ENCODE results near the gene CENPS. TPM values are rescaled to one million over a fixed set of nuclear protein-coding genes. Genes with fewer than 3 reads are reported as not detected.
A peak's percentile ranks its signal among the peaks of the same experiment; 100 is the strongest.

CENPS gene
- total RNA-seq, 1 experiment from 2014 or later, result 16.3 TPM

DNA sequence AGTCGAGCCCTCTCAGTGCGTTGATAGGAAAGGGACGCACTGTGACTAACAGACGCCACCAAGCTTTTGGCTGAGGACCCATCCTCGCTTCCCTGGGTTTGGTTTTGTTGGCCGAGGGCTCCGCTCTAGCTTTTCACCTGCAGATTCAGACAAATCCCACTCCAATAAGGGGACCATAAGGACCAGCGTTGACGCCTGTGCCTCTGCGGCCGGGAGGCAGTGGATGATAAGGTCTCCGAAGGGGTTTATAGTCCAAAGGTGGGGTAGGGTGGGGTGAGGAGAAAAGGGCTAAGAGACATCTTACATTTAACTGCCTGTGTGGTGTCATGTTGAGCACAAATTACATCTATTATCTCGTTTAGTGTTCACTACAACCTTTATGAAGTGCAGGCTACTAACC, 45.3 kb downstream of the CENPS start:
- peaks cover 70% of the 10 kb centered on the region for H3K79me2 ChIP-seq (ENCODE audit: low read length)
- ChIA-PET POLR2A (ENCODE audit: unreplicated experiment) (interaction anchor here (0.6 kb wide), 1 partner anchor 482 kb away, joined by 18 read pairs; no protein-coding TSS in a partner anchor), CTCF (no interaction called here)
- H3K4me2 ChIP-seq (ENCODE audit: low read length), result peak overlapping the region; percentile 94
- intact Hi-C loops (cut with micrococcal nuclease), result no loop called here
- DNase-seq (no peak), ATAC-seq (no peak)
- peak overlapping the region; percentile 73; the same call in 1 of the 2 replicates for H2AFZ ChIP-seq (ENCODE audit: low read length)
- no TSS peak for BruUV-seq (replicated peaks)
- TF ChIP-seq EZH2 (IDR thresholded peaks at IDR 0.05; ENCODE audit: low read length, unreplicated experiment), result no peak
- TF ChIP-seq EZH2phosphoT487 (IDR thresholded peaks at IDR 0.05; ENCODE audit: borderline replicate concordance, low read length), result no peak
- TF ChIP-seq, protein P1, sequence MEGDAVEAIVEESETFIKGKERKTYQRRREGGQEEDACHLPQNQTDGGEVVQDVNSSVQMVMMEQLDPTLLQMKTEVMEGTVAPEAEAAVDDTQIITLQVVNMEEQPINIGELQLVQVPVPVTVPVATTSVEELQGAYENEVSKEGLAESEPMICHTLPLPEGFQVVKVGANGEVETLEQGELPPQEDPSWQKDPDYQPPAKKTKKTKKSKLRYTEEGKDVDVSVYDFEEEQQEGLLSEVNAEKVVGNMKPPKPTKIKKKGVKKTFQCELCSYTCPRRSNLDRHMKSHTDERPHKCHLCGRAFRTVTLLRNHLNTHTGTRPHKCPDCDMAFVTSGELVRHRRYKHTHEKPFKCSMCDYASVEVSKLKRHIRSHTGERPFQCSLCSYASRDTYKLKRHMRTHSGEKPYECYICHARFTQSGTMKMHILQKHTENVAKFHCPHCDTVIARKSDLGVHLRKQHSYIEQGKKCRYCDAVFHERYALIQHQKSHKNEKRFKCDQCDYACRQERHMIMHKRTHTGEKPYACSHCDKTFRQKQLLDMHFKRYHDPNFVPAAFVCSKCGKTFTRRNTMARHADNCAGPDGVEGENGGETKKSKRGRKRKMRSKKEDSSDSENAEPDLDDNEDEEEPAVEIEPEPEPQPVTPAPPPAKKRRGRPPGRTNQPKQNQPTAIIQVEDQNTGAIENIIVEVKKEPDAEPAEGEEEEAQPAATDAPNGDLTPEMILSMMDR (conservative IDR thresholded peaks at IDR 0.05; ENCODE audit: low read depth, low read length), result no peak
- H3K9me2 ChIP-seq (replicated peaks; ENCODE audit: low read length), result no peaks in the 10 kb centered on the region
- H3K36me3 ChIP-seq (ENCODE audit: low read depth, low read length), result no peaks in the 10 kb centered on the region; the same call in 1 of the 2 replicates
- peak overlapping the region; percentile 74 for H3K4me3 ChIP-seq (ENCODE audit: low read length)
- H3K4me1 ChIP-seq (ENCODE audit: insufficient read depth, low read length), result peaks cover 24% of the 10 kb centered on the region
- H3K27ac ChIP-seq (ENCODE audit: low read length), result no peak overlapping the region
- H3K9me3 ChIP-seq (ENCODE audit: low read length), result no peaks in the 10 kb centered on the region
- H3K9ac ChIP-seq (ENCODE audit: low read length), result peak overlapping the region; percentile 69
- no peaks in the 10 kb centered on the region for H3K27me3 ChIP-seq (ENCODE audit: low read length)
- 0 out of 2 replicates have a peak, but pooled peaks cover 5% of the 10 kb centered on the region for H4K20me1 ChIP-seq (ENCODE audit: low read length)
- no peaks in the 10 kb centered on the region for H3F3A ChIP-seq (ENCODE audit: low read length, unreplicated experiment)

DNA sequence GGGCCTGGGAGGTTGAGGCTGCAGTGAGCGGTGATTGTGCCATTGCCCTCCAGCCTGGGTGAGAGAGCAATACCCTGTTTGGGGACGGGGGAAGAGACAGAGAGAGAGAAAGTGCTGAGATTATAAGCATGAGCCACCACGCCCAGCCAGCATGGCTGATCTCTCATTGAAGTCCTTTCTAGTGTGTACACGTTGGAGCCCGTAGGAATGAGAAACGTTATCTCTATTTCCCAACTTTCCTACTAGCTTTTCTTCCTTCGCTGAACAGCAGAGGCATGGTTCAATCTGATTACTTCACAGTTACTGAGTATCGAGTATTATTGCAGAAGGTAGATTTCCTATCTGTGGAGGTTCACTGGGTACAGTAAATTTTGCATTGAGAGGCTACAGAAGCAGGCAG, 49.1 kb downstream of the CENPS start:
- Histone ChIP-seq H3K79me2 (ENCODE audit: low read length) (peaks cover 89% of the 10 kb centered on the region), H3K9me3 (ENCODE audit: low read length) (no peaks in the 10 kb centered on the region), H3K27me3 (ENCODE audit: low read length) (no peaks in the 10 kb centered on the region), H3K4me2 (ENCODE audit: low read length) (no peak overlapping the region), H3K4me3 (ENCODE audit: low read length) (no peak overlapping the region), H3K36me3 (ENCODE audit: low read depth, low read length) (no peaks in the 10 kb centered on the region; the same call in 1 of the 2 replicates), H3K27ac (ENCODE audit: low read length) (no peak overlapping the region), H2AFZ (ENCODE audit: low read length) (no peak overlapping the region), H4K20me1 (ENCODE audit: low read length) (0 out of 2 replicates have a peak, but pooled peaks cover 5% of the 10 kb centered on the region), H3K9me2 (replicated peaks; ENCODE audit: low read length) (no peaks in the 10 kb centered on the region), H3K4me1 (ENCODE audit: insufficient read depth, low read length) (peaks cover 14% of the 10 kb centered on the region), H3K9ac (ENCODE audit: low read length) (no peak overlapping the region), H3F3A (ENCODE audit: low read length, unreplicated experiment) (no peaks in the 10 kb centered on the region)
- DNase-seq (no peak), ATAC-seq (no peak)
- TF ChIP-seq EZH2phosphoT487 (IDR thresholded peaks at IDR 0.05; ENCODE audit: borderline replicate concordance, low read length) (no peak), EZH2 (IDR thresholded peaks at IDR 0.05; ENCODE audit: low read length, unreplicated experiment) (no peak)
- TF ChIP-seq, protein P1 (conservative IDR thresholded peaks at IDR 0.05; ENCODE audit: low read depth, low read length), result no peak
- intact Hi-C loops (cut with micrococcal nuclease), result no loop called here
- CTCF ChIA-PET, result interaction anchor here (0.7 kb wide), 1 partner anchor 44 kb away, joined by 5 read pairs; no protein-coding TSS in a partner anchor
- POLR2A ChIA-PET (ENCODE audit: unreplicated experiment), result no interaction called here
- BruUV-seq (replicated peaks), result no TSS peak

DNA sequence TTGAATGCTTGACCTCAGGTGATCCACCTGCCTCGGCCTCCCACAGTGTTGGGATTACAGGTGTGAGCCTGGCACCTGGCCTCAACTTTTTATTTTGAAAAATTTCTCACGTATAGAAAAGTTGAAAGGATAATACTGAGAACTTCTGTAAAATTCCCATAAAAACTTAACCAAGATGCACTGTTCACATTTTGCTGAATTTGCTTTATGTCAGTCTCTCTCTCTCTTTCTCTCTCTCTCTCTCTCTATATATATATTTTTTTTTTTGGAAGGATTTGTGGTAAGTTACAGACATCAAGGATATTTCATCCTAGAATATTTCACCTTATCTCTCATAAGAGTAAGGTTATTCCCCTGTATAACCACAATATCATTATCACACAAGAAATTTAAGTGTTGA, 50.4 kb downstream of the CENPS start:
- Histone ChIP-seq H3K36me3 (ENCODE audit: low read depth, low read length) (no peaks in the 10 kb centered on the region; the same call in 1 of the 2 replicates), H2AFZ (ENCODE audit: low read length) (no peak overlapping the region), H3K4me1 (ENCODE audit: insufficient read depth, low read length) (peaks cover 11% of the 10 kb centered on the region), H3K4me2 (ENCODE audit: low read length) (no peak overlapping the region), H3K9me3 (ENCODE audit: low read length) (no peaks in the 10 kb centered on the region), H3F3A (ENCODE audit: low read length, unreplicated experiment) (no peaks in the 10 kb centered on the region), H3K27me3 (ENCODE audit: low read length) (no peaks in the 10 kb centered on the region), H3K27ac (ENCODE audit: low read length) (no peak overlapping the region), H3K9ac (ENCODE audit: low read length) (no peak overlapping the region), H4K20me1 (ENCODE audit: low read length) (0 out of 2 replicates have a peak, but pooled peaks cover 5% of the 10 kb centered on the region), H3K4me3 (ENCODE audit: low read length) (no peak overlapping the region), H3K9me2 (replicated peaks; ENCODE audit: low read length) (no peaks in the 10 kb centered on the region), H3K79me2 (ENCODE audit: low read length) (peaks cover 96% of the 10 kb centered on the region)
- no TSS peak for BruUV-seq (replicated peaks)
- ATAC-seq (no peak), DNase-seq (no peak)
- intact Hi-C loops (cut with micrococcal nuclease), result no loop called here
- CTCF ChIA-PET, result no interaction called here
- POLR2A ChIA-PET (ENCODE audit: unreplicated experiment), result no interaction called here
- TF ChIP-seq, protein P1 (conservative IDR thresholded peaks at IDR 0.05; ENCODE audit: low read depth, low read length), result no peak
- TF ChIP-seq EZH2 (IDR thresholded peaks at IDR 0.05; ENCODE audit: low read length, unreplicated experiment) (no peak), EZH2phosphoT487 (IDR thresholded peaks at IDR 0.05; ENCODE audit: borderline replicate concordance, low read length) (no peak)

Data from PC-3 (cell line).